ENCODE results near the gene MOBP.

The MOBP gene

GRCh38 chr3:39541442-39541841, 74.0 kb downstream of the MOBP start:
- DNase-seq (ENCODE audit: low read depth): no peak

GRCh38 chr3:39541917-39542329, 74.4 kb downstream of the MOBP start:
- DNase-seq (ENCODE audit: low read depth): peak; percentile 7

GRCh38 chr3:39542588-39542988, 75.1 kb downstream of the MOBP start:
- no peak for DNase-seq (ENCODE audit: low read depth)

- DNase-seq (ENCODE audit: low read depth): no peak
Observed at GRCh38 chr3:39548282-39548681, 80.8 kb downstream of the MOBP start.

GRCh38 chr3:39550354-39551051, 83.0 kb downstream of the MOBP start:
- no peak for DNase-seq (ENCODE audit: low read depth)

All from HS-27A (cell line).